ENCODE measurements around the gene RFK. TPM values are rescaled to one million over a fixed set of nuclear protein-coding genes. Genes with fewer than 3 reads are reported as not detected.

RFK gene
- total and polyA plus RNA-seq, 3 experiments from 2014 or later, result 12.7 to 32.3 (median 13.8) TPM

DNA sequence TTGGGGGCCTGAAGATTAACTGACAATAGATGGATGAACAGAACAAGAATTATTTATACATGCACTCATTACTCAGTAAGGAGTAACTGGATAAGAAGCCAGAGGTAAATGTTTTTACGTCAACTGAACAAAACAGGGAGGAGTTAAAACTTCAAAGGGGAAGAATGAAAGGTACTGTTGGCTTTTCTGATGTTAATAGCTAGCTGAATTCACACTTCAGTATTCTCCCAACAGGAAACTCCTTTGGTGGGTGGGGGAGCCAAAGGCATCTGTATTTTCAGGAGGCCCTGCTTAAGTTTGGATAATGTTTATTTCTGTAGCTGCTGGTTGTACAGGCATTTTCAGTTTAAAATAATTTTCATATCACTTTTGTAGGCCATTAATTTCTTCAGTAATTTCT is 23.2 kb upstream of the RFK start:
- H3K9me3 Mint-ChIP-seq, result peaks cover 6 to 16% (median 12%) of the 10 kb centered on the region in 5 donors
- peaks cover 2 to 34% (median 7%) of the 10 kb centered on the region in 3 donors for H3K4me1 Mint-ChIP-seq
- H3K27me3 Mint-ChIP-seq, result peaks cover 7 to 8% of the 10 kb centered on the region in 2 donors
- CTCF ChIA-PET, result interaction anchor here (1.1 to 1.4 kb wide), 2 partner anchors 16 to 241 kb away, joined by 3 to 5 read pairs; no protein-coding TSS in a partner anchor
- H3K4me3 Mint-ChIP-seq, result no peak overlapping the region
- DNase-seq, result no peak
- Histone ChIP-seq H3K27me3 (ENCODE audit: insufficient read depth, low read length, poor library complexity, severe bottlenecking) (no peaks in the 10 kb centered on the region), H3K4me1 (ENCODE audit: insufficient read depth, low read length) (no peaks in the 10 kb centered on the region), H3K4me3 (ENCODE audit: low read length) (no peak overlapping the region), H3K36me3 (ENCODE audit: insufficient read depth, low read length) (no peaks in the 10 kb centered on the region), H3K27ac (ENCODE audit: low read depth, low read length) (no peak overlapping the region), H3K9me3 (ENCODE audit: low read length) (peaks cover 8% of the 10 kb centered on the region)
- H3K27ac Mint-ChIP-seq, result peak overlapping the region in 1 of 8 donors; percentile 47
- POLR2A ChIA-PET, result no interaction called here
- peaks cover 0 to 19% (median 1%) of the 10 kb centered on the region in 3 donors for H3K36me3 Mint-ChIP-seq

DNA sequence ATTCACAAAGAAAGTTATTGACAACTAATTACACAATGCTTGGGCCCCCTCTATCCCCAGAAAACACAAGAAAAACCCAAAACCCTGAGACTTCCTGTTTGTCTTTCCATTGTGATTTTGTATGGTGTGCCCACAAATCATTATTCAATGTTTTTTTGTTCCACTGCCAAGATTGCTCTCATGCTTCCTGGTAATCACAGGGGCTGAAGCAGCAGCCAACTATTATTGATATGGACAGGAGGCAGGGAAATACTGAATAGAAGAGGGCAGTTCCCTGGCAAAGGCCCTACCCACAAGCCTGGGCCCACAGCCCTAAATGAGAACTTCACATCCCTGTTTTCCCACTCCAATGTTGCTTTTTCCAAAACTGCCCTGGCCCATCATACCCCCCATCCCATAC is 21.5 kb upstream of the RFK start:
- H3K4me3 Mint-ChIP-seq, result peak overlapping the region in 1 of 7 donors; percentile 23
- H3K36me3 Mint-ChIP-seq, result peaks cover 0 to 19% (median 1%) of the 10 kb centered on the region in 3 donors
- H3K27ac Mint-ChIP-seq, result peak overlapping the region in 1 of 8 donors; percentile 35
- Histone ChIP-seq H3K36me3 (ENCODE audit: insufficient read depth, low read length) (no peaks in the 10 kb centered on the region), H3K4me1 (ENCODE audit: insufficient read depth, low read length) (no peaks in the 10 kb centered on the region), H3K27ac (ENCODE audit: low read depth, low read length) (no peak overlapping the region), H3K9me3 (ENCODE audit: low read length) (peaks cover 8% of the 10 kb centered on the region), H3K4me3 (ENCODE audit: low read length) (no peak overlapping the region), H3K27me3 (ENCODE audit: insufficient read depth, low read length, poor library complexity, severe bottlenecking) (no peaks in the 10 kb centered on the region)
- no peak for DNase-seq
- H3K4me1 Mint-ChIP-seq, result peaks cover 2 to 34% (median 7%) of the 10 kb centered on the region in 3 donors
- peaks cover 6 to 16% (median 12%) of the 10 kb centered on the region in 5 donors for H3K9me3 Mint-ChIP-seq
- ChIA-PET CTCF (no interaction called here), POLR2A (no interaction called here)
- peaks cover 7 to 8% of the 10 kb centered on the region in 2 donors for H3K27me3 Mint-ChIP-seq

DNA sequence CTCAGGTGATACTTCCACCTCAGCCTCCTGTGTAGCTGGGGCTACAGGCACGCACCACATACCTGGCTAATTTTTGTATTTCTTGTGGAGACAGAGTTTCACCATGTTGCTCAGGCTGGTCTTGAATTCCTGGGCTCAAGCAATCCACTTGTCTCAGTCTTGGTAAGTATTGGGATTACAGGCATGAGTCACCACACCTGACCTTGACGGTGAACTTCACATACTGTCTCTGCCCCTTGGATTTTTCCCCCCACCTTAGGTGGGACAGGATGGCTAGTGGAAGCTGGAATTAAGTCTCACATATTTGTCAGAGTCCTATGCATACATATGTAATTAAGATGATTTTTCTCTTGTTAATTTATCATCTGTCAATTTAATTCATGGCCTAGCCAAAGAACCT is 20.9 kb upstream of the RFK start:
- CTCF ChIA-PET, result no interaction called here
- Histone ChIP-seq H3K27me3 (ENCODE audit: insufficient read depth, low read length, poor library complexity, severe bottlenecking) (no peaks in the 10 kb centered on the region), H3K4me1 (ENCODE audit: insufficient read depth, low read length) (no peaks in the 10 kb centered on the region), H3K36me3 (ENCODE audit: insufficient read depth, low read length) (no peaks in the 10 kb centered on the region), H3K27ac (ENCODE audit: low read depth, low read length) (no peak overlapping the region), H3K9me3 (ENCODE audit: low read length) (peaks cover 8% of the 10 kb centered on the region), H3K4me3 (ENCODE audit: low read length) (no peak overlapping the region)
- Mint-ChIP-seq H3K4me1 (peaks cover 2 to 34% (median 7%) of the 10 kb centered on the region in 3 donors), H3K36me3 (peaks cover 0 to 19% (median 1%) of the 10 kb centered on the region in 3 donors), H3K27me3 (peaks cover 7 to 8% of the 10 kb centered on the region in 2 donors), H3K9me3 (peaks cover 6 to 16% (median 12%) of the 10 kb centered on the region in 5 donors), H3K4me3 (peak overlapping the region in 1 of 7 donors; percentile 12), H3K27ac (no peak overlapping the region)
- POLR2A ChIA-PET, result no interaction called here
- no peak for DNase-seq

DNA sequence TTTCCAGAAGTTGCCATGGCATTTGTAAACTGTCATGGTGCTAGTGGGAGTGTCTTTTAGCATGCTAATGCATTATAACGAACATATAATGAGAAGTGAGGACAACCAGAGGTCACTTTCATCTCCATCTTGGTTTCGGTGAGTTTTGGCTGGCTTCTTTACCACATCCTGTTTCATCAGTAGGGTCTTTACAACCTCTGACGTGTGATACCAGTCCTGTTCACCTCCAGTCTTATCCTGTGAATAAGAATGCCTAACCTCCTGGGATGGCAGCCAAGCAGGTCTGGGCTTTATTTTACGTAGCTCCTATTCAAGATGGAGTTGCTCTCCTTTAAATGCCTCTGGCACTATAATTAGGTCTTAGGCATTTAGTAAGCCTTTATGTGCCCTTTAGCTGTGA is 20.4 kb upstream of the RFK start:
- Mint-ChIP-seq H3K4me1 (peaks cover 2 to 34% (median 7%) of the 10 kb centered on the region in 3 donors), H3K9me3 (peaks cover 6 to 16% (median 12%) of the 10 kb centered on the region in 5 donors), H3K27ac (no peak overlapping the region), H3K36me3 (peaks cover 0 to 19% (median 1%) of the 10 kb centered on the region in 3 donors), H3K4me3 (peak overlapping the region in 1 of 7 donors; percentile 24), H3K27me3 (peaks cover 6 to 7% of the 10 kb centered on the region in 2 donors)
- ChIA-PET CTCF (no interaction called here), POLR2A (no interaction called here)
- Histone ChIP-seq H3K9me3 (ENCODE audit: low read length) (peaks cover 8% of the 10 kb centered on the region), H3K4me3 (ENCODE audit: low read length) (no peak overlapping the region), H3K27me3 (ENCODE audit: insufficient read depth, low read length, poor library complexity, severe bottlenecking) (no peaks in the 10 kb centered on the region), H3K4me1 (ENCODE audit: insufficient read depth, low read length) (no peaks in the 10 kb centered on the region), H3K27ac (ENCODE audit: low read depth, low read length) (no peak overlapping the region), H3K36me3 (ENCODE audit: insufficient read depth, low read length) (no peaks in the 10 kb centered on the region)
- peak in 1 of 5 donors; percentile 5 for DNase-seq

DNA sequence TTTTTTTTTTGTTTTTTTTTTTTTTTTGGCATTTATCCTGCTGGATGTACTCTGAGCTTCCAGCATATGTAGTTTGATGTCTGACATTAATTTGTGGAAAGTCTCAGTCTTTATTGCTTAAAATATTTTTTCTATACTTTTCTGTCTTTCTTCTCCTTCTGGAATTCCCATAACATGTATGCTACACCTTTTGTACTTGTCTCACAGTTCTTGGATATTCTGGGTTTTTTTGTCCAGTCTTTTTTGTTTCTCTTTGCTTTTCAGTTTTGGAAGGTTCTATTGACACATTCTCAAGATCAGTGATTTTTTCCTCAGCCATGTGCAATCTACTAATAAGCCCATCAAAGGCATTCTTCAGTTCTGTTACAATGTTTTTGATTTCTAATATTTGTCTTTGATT is 19.4 kb upstream of the RFK start:
- H3K36me3 Mint-ChIP-seq, result peaks cover 0 to 19% (median 1%) of the 10 kb centered on the region in 3 donors
- H3K4me3 Mint-ChIP-seq, result no peak overlapping the region
- H3K27ac Mint-ChIP-seq, result no peak overlapping the region
- H3K9me3 Mint-ChIP-seq, result peaks cover 6 to 16% (median 12%) of the 10 kb centered on the region in 5 donors
- Histone ChIP-seq H3K9me3 (ENCODE audit: low read length) (peaks cover 8% of the 10 kb centered on the region), H3K36me3 (ENCODE audit: insufficient read depth, low read length) (no peaks in the 10 kb centered on the region), H3K4me3 (ENCODE audit: low read length) (no peak overlapping the region), H3K27me3 (ENCODE audit: insufficient read depth, low read length, poor library complexity, severe bottlenecking) (no peaks in the 10 kb centered on the region), H3K27ac (ENCODE audit: low read depth, low read length) (no peak overlapping the region), H3K4me1 (ENCODE audit: insufficient read depth, low read length) (no peaks in the 10 kb centered on the region)
- ChIA-PET POLR2A (no interaction called here), CTCF (no interaction called here)
- peaks cover 4 to 7% of the 10 kb centered on the region in 2 donors for H3K27me3 Mint-ChIP-seq
- no peak for DNase-seq
- H3K4me1 Mint-ChIP-seq, result peaks cover 2 to 34% (median 7%) of the 10 kb centered on the region in 3 donors

DNA sequence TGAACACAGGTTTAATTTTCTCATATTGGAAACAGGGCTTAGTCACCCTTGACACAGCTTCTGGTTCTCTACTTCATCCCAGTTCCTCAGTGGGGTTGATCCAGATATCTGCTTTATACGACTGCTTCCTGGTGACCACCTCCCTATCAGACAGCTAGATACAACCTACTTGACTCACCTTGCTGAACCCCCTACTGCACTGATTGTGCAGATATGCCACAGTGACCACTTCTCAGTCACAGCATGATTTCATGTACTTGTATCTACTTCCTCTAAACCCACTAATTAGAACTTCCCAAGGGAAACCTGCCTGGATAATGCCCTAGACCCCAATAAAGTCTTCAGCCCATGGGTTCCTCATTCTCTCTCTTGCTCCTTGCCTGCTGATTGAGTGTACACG is 18.4 kb upstream of the RFK start:
- ChIA-PET CTCF (no interaction called here), POLR2A (no interaction called here)
- H3K9me3 Mint-ChIP-seq, result peaks cover 6 to 16% (median 12%) of the 10 kb centered on the region in 5 donors
- H3K9me3 ChIP-seq (ENCODE audit: low read length), result peaks cover 8% of the 10 kb centered on the region
- no peak overlapping the region for H3K27ac Mint-ChIP-seq
- no peak overlapping the region for H3K4me3 ChIP-seq (ENCODE audit: low read length)
- peaks cover 2 to 32% (median 11%) of the 10 kb centered on the region in 3 donors for H3K4me1 Mint-ChIP-seq
- peaks cover 4 to 7% of the 10 kb centered on the region in 2 donors for H3K27me3 Mint-ChIP-seq
- no peaks in the 10 kb centered on the region for H3K27me3 ChIP-seq (ENCODE audit: insufficient read depth, low read length, poor library complexity, severe bottlenecking)
- H3K36me3 ChIP-seq (ENCODE audit: insufficient read depth, low read length), result no peaks in the 10 kb centered on the region
- H3K36me3 Mint-ChIP-seq, result peaks cover 0 to 19% (median 1%) of the 10 kb centered on the region in 3 donors
- no peak for DNase-seq
- H3K4me3 Mint-ChIP-seq, result no peak overlapping the region
- H3K4me1 ChIP-seq (ENCODE audit: insufficient read depth, low read length), result no peaks in the 10 kb centered on the region
- H3K27ac ChIP-seq (ENCODE audit: low read depth, low read length), result no peak overlapping the region

DNA sequence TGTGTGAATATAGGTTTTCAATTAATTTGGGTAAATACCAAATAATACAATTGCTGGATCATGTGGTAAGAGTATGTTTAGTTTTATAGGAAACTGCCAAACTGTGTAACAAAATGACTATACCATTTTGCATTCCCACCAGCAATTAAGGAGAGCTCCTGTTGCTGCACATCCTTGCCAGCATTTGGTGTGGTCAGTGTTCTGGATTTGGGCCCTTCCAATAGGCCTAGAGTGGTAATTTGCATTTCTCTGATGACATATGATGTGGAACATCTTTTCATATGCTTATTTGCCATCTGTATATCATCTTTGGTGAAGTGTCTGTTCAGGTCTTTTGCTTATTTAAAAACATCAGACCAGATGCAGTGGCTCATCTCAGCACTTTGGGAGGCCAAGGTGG is 11.6 kb upstream of the RFK start:
- Histone ChIP-seq H3K4me3 (ENCODE audit: low read length) (no peak overlapping the region), H3K27ac (ENCODE audit: low read depth, low read length) (no peak overlapping the region), H3K36me3 (ENCODE audit: insufficient read depth, low read length) (no peaks in the 10 kb centered on the region), H3K4me1 (ENCODE audit: insufficient read depth, low read length) (peaks cover 5% of the 10 kb centered on the region), H3K27me3 (ENCODE audit: insufficient read depth, low read length, poor library complexity, severe bottlenecking) (no peaks in the 10 kb centered on the region), H3K9me3 (ENCODE audit: low read length) (no peaks in the 10 kb centered on the region)
- H3K9me3 Mint-ChIP-seq, result no peaks in the 10 kb centered on the region
- POLR2A ChIA-PET, result interaction anchor here (0.7 kb wide), 1 partner anchor 11 kb away, joined by 7 read pairs; no protein-coding TSS in a partner anchor
- CTCF ChIA-PET, result no interaction called here
- peaks cover 7 to 14% (median 10%) of the 10 kb centered on the region in 3 donors for H3K4me1 Mint-ChIP-seq
- no peaks in the 10 kb centered on the region for H3K36me3 Mint-ChIP-seq
- no peak overlapping the region for H3K4me3 Mint-ChIP-seq
- no peak for DNase-seq
- peaks cover 0 to 1% of the 10 kb centered on the region in 2 donors for H3K27me3 Mint-ChIP-seq
- no peak overlapping the region for H3K27ac Mint-ChIP-seq

DNA sequence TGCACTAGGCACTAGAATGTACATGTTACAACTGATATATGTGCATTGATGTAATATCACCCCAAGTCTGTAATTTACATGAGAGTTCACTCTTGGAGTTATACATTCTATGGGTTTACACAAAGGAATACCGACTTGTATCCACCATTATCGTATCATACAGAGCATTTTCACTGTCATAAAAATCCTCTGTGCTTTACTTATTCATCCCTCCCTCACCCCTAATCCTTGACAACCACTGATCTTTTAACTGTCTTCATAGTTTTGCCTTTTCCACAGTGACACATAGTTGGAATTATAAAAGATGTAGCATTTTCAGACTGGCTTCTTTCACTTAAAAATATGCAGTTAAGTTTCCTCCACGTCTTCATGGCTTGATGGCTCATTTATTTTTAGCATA is 11.1 kb upstream of the RFK start:
- POLR2A ChIA-PET, result no interaction called here
- Histone ChIP-seq H3K36me3 (ENCODE audit: insufficient read depth, low read length) (no peaks in the 10 kb centered on the region), H3K4me3 (ENCODE audit: low read length) (no peak overlapping the region), H3K9me3 (ENCODE audit: low read length) (no peaks in the 10 kb centered on the region), H3K4me1 (ENCODE audit: insufficient read depth, low read length) (peaks cover 5% of the 10 kb centered on the region), H3K27ac (ENCODE audit: low read depth, low read length) (no peak overlapping the region), H3K27me3 (ENCODE audit: insufficient read depth, low read length, poor library complexity, severe bottlenecking) (no peaks in the 10 kb centered on the region)
- Mint-ChIP-seq H3K27ac (peak overlapping the region in 1 of 8 donors; percentile 69), H3K4me1 (peaks cover 7 to 14% (median 10%) of the 10 kb centered on the region in 3 donors), H3K27me3 (peaks cover 0 to 1% of the 10 kb centered on the region in 2 donors), H3K4me3 (no peak overlapping the region), H3K9me3 (no peaks in the 10 kb centered on the region), H3K36me3 (no peaks in the 10 kb centered on the region)
- no peak for DNase-seq
- CTCF ChIA-PET, result interaction anchor here (1.6 kb wide), 1 partner anchor 298 kb away, joined by 7 read pairs; no protein-coding TSS in a partner anchor

Data from CD8-positive, alpha-beta memory T cell (primary cell).